ENCODE results near the gene TEX55. TPM values are rescaled to one million over a fixed set of nuclear protein-coding genes. Genes with fewer than 3 reads are reported as not detected.

The TEX55 gene
- total and polyA plus RNA-seq, 2 of the 4 experiments (the other 2 are of a cell fraction), result not detected

GRCh38 chr3:119145500-119146167 is at the start of gene TEX55 (continued):
- TF ChIP-seq USF2 (IDR thresholded peaks at IDR 0.05; ENCODE audit: low read depth, low read length), result peak; percentile 49; the same call in 1 of the 2 replicates
- no peak for TF ChIP-seq BHLHE40 (IDR thresholded peaks at IDR 0.05; ENCODE audit: low read depth, low read length)
- no peak for TF ChIP-seq CHD1 (IDR thresholded peaks at IDR 0.05; ENCODE audit: low read depth, low read length)
- TF ChIP-seq FOS (IDR thresholded peaks at IDR 0.05; ENCODE audit: low read depth, low read length), result no peak

GRCh38 chr3:119098003-119098402 is 48.0 kb upstream of the TEX55 start:
- H3K36me3 ChIP-seq (ENCODE audit: control insufficient read depth, insufficient read depth, low read length), result no peaks in the 10 kb centered on the region
- H4K8ac ChIP-seq (ENCODE audit: low read depth in 2 of 2, low read length in 2 of 2), result no peak overlapping the region
- no peak overlapping the region for H2AFZ ChIP-seq (replicated peaks; ENCODE audit: low read length, poor library complexity)
- dilution Hi-C loops (cut with HindIII; ENCODE audit: low sequenced_read_pairs, unreplicated experiment), result no loop called here
- ChIA-PET POLR2A (ENCODE audit: unreplicated experiment) (interaction anchor here (0.6 kb wide), 1 partner anchor 213 kb away, joined by 4 read pairs; no protein-coding TSS in a partner anchor), CTCF (interaction anchor here (1.4 to 2.3 kb wide), 3 partner anchors 64 to 216 kb away, joined by 4 to 18 read pairs (median 12); partner anchors contain the start of gene IGSF11)
- H3K23ac ChIP-seq (ENCODE audit: low read depth, low read length), result no peak overlapping the region
- no peaks in the 10 kb centered on the region for H3K9me1 ChIP-seq (ENCODE audit: insufficient read depth, low read length)
- H3K4me3 ChIP-seq (ENCODE audit: insufficient read depth, low read depth, low read length), result no peak overlapping the region
- H2BK15ac ChIP-seq (ENCODE audit: low read depth, low read length), result no peak overlapping the region
- no TSS peak for BruUV-seq (replicated peaks)
- ATAC-seq (ENCODE audit: low read depth), result no peak
- no peak overlapping the region for H2BK20ac ChIP-seq (ENCODE audit: low read depth, low read length)
- no peak overlapping the region for H3K27ac ChIP-seq (ENCODE audit: insufficient read depth, low read length)
- H3K9ac ChIP-seq (ENCODE audit: low read depth, low read length), result no peak overlapping the region
- H4K91ac ChIP-seq (ENCODE audit: insufficient read depth, low read depth, low read length), result no peak overlapping the region
- WGBS, 2 experiments (ENCODE audit: extremely low coverage in 2 of 2, insufficient read length in 1 of 2), result no CpG with 5 or more reads among the region's 3 CpGs
- no peak overlapping the region for H4K5ac ChIP-seq (ENCODE audit: low read depth, low read length)
- TF ChIP-seq CTCF (conservative IDR thresholded peaks at IDR 0.05; ENCODE audit: low read depth, low read length) (no peak), NFE2L2 (IDR thresholded peaks at IDR 0.05; ENCODE audit: low read depth, low read length) (no peak), MAFK (IDR thresholded peaks at IDR 0.05; ENCODE audit: low read depth, low read length) (peak; percentile 84)
- H2BK120ac ChIP-seq (ENCODE audit: low read depth, low read length), result no peak overlapping the region
- no peak overlapping the region for H2BK5ac ChIP-seq (ENCODE audit: low read depth, low read length, poor library complexity, severe bottlenecking)
- H3K4me1 ChIP-seq (ENCODE audit: control insufficient read depth, insufficient read depth, low read length), result no peaks in the 10 kb centered on the region
- H2AK9ac ChIP-seq (replicated peaks; ENCODE audit: low read depth, low read length, poor library complexity), result no peak overlapping the region
- no peak overlapping the region for H3K18ac ChIP-seq (ENCODE audit: low read depth, low read length)
- H3K27me3 ChIP-seq (ENCODE audit: control insufficient read depth, insufficient read depth, low read length), result no peaks in the 10 kb centered on the region
- H3K4ac ChIP-seq (ENCODE audit: low read depth, low read length), result no peak overlapping the region
- DNase-seq, result no peak
- no peaks in the 10 kb centered on the region for H4K20me1 ChIP-seq (ENCODE audit: insufficient read depth, low read length)
- no peak overlapping the region for H3K4me2 ChIP-seq (ENCODE audit: low read depth, low read length)
- H3K14ac ChIP-seq (replicated peaks; ENCODE audit: low read depth, low read length), result no peak overlapping the region
- no peak overlapping the region for H3K56ac ChIP-seq (ENCODE audit: extremely low read depth, insufficient read depth, low read length)
- no peaks in the 10 kb centered on the region for H3K79me1 ChIP-seq (ENCODE audit: low read depth in 1 of 2, low read length in 2 of 2)
- H3K9me3 ChIP-seq (ENCODE audit: control insufficient read depth, insufficient read depth, low read length), result no peaks in the 10 kb centered on the region
- intact Hi-C loops (cut with micrococcal nuclease), result loop anchor here (1.0 to 5.0 kb wide), 4 partner anchors 129 to 584 kb away; partner anchors contain the start of gene B4GALT4
- in situ Hi-C loops (cut with MboI; ENCODE audit: low sequenced_read_pairs), result no loop called here
- H2AK5ac ChIP-seq (ENCODE audit: low read depth, low read length), result no peak overlapping the region

All from IMR-90 (cell line).